B cell (primary cell): Measurements from ENCODE around the gene CYB5A.

Experiments
- EZH2 ChIP-seq: IDR thresholded peaks from 2 replicates; pipeline ENCODE4 v1.6.1; 2012; ENCODE audit warnings: borderline replicate concordance, low read depth, mild to moderate bottlenecking, moderate library complexity, low read length; ENCODE audit not compliant: insufficient read depth, poor library complexity, severe bottlenecking
- TF ChIP-seq, protein P1 (sequence below): fragments of 200-600 bp; IDR thresholded peaks from one replicate; pipeline ENCODE4 v1.8.0; 2022; ENCODE audit warnings: antibody characterized with exemption, mild to moderate bottlenecking

GRCh38 chr18:74299162-74299561, 7.4 kb upstream of the CYB5A start:
- TF ChIP-seq, protein P1, sequence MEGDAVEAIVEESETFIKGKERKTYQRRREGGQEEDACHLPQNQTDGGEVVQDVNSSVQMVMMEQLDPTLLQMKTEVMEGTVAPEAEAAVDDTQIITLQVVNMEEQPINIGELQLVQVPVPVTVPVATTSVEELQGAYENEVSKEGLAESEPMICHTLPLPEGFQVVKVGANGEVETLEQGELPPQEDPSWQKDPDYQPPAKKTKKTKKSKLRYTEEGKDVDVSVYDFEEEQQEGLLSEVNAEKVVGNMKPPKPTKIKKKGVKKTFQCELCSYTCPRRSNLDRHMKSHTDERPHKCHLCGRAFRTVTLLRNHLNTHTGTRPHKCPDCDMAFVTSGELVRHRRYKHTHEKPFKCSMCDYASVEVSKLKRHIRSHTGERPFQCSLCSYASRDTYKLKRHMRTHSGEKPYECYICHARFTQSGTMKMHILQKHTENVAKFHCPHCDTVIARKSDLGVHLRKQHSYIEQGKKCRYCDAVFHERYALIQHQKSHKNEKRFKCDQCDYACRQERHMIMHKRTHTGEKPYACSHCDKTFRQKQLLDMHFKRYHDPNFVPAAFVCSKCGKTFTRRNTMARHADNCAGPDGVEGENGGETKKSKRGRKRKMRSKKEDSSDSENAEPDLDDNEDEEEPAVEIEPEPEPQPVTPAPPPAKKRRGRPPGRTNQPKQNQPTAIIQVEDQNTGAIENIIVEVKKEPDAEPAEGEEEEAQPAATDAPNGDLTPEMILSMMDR: no peak
- no peak for TF ChIP-seq EZH2
